ENCODE measurements around the gene PRH1. TPM values are rescaled to one million over a fixed set of nuclear protein-coding genes. Genes with fewer than 3 reads are reported as not detected.

The PRH1 gene
- total RNA-seq, 1 experiment from 2014 or later: 10.5 TPM

- POLR2A ChIA-PET: no interaction called here
Observed at GRCh38 chr12:10896854-10897253, 12.8 kb upstream of the PRH1 start.

GRCh38 chr12:10891937-10892336 lies 7.9 kb upstream of the PRH1 start:
- Histone ChIP-seq H3K9me3 (ENCODE audit: control insufficient read depth, insufficient read depth, low read depth, low read length) (no peaks in the 10 kb centered on the region), H3K36me3 (ENCODE audit: control insufficient read depth, insufficient read depth, low read length) (no peaks in the 10 kb centered on the region), H3K4me1 (ENCODE audit: control insufficient read depth, insufficient read depth, low read length) (no peaks in the 10 kb centered on the region), H3K27me3 (ENCODE audit: control insufficient read depth, insufficient read depth, low read length) (no peaks in the 10 kb centered on the region), H3K27ac (ENCODE audit: low read length) (no peak overlapping the region), H3K4me3 (ENCODE audit: low read depth in 2 of 2, low read length in 2 of 2) (no peak overlapping the region)
- BruUV-seq (replicated peaks): no TSS peak
- TF ChIP-seq TCF7L2 (IDR thresholded peaks at IDR 0.05; ENCODE audit: low read depth, low read length): no peak
- TF ChIP-seq CTCF (IDR thresholded peaks at IDR 0.05): no peak
- TF ChIP-seq POLR2AphosphoS5 (IDR thresholded peaks at IDR 0.05; ENCODE audit: low read depth, low read length): no peak
- no peak for TF ChIP-seq SIN3A (IDR thresholded peaks at IDR 0.05; ENCODE audit: borderline replicate concordance, insufficient read depth, low read depth, low read length)
- no peak for TF ChIP-seq REST (IDR thresholded peaks at IDR 0.05; ENCODE audit: insufficient read depth in 1 of 2, low read depth in 2 of 2, low read length in 1 of 2)
- POLR2A ChIA-PET: no interaction called here
- in situ Hi-C loops (cut with HindIII; ENCODE audit: low pct_unique_long_range_greater_than_20kb, low sequenced_read_pairs) (no loop called here), intact Hi-C loops (cut with micrococcal nuclease; ENCODE audit: unreplicated experiment) (no loop called here)
- no peak for DNase-seq (ENCODE audit: low read depth, low spot score)
- CTCF ChIA-PET: no interaction called here
- no peak for ATAC-seq

More at GRCh38 chr12:10896854-10897253, 12.8 kb upstream of the PRH1 start:
- intact Hi-C loops (cut with micrococcal nuclease; ENCODE audit: unreplicated experiment) (no loop called here), in situ Hi-C loops (cut with HindIII; ENCODE audit: low pct_unique_long_range_greater_than_20kb, low sequenced_read_pairs) (no loop called here)
- H3K27me3 ChIP-seq (ENCODE audit: control insufficient read depth, insufficient read depth, low read length): no peaks in the 10 kb centered on the region
- TF ChIP-seq CTCF (IDR thresholded peaks at IDR 0.05): no peak
- no peak for TF ChIP-seq SIN3A (IDR thresholded peaks at IDR 0.05; ENCODE audit: borderline replicate concordance, insufficient read depth, low read depth, low read length)
- TF ChIP-seq POLR2AphosphoS5 (IDR thresholded peaks at IDR 0.05; ENCODE audit: low read depth, low read length): no peak
- no peak for TF ChIP-seq REST (IDR thresholded peaks at IDR 0.05; ENCODE audit: insufficient read depth in 1 of 2, low read depth in 2 of 2, low read length in 1 of 2)
- TF ChIP-seq TCF7L2 (IDR thresholded peaks at IDR 0.05; ENCODE audit: low read depth, low read length): no peak
- H3K4me1 ChIP-seq (ENCODE audit: control insufficient read depth, insufficient read depth, low read length): no peaks in the 10 kb centered on the region
- H3K36me3 ChIP-seq (ENCODE audit: control insufficient read depth, insufficient read depth, low read length): no peaks in the 10 kb centered on the region
- CTCF ChIA-PET: no interaction called here
- H3K4me3 ChIP-seq (ENCODE audit: low read depth in 2 of 2, low read length in 2 of 2): no peak overlapping the region
- ATAC-seq (no peak), DNase-seq (ENCODE audit: low read depth, low spot score) (no peak)
- no peak overlapping the region for H3K27ac ChIP-seq (ENCODE audit: low read length)
- H3K9me3 ChIP-seq (ENCODE audit: control insufficient read depth, insufficient read depth, low read depth, low read length): no peaks in the 10 kb centered on the region
- BruUV-seq (replicated peaks): no TSS peak
